Gastroesophageal sphincter (tissue), 4 donors: ENCODE results near the gene NOP16. TPM values are rescaled to one million over a fixed set of nuclear protein-coding genes. Genes with fewer than 3 reads are reported as not detected.

Experiments used
- ATAC-seq: fragments of 150-250 bp; one replicate; pipeline ENCODE4 v1.9.1; 2016; ENCODE audit warnings: mild to moderate bottlenecking, moderate library complexity
- H3K27ac ChIP-seq, 4 donors: fragments of 200-600 bp; sonication (generic) in 3 of 4; 1 replicate in 3 of 4; 2 replicates in 1 of 4; pipeline ENCODE4 v1.5.1; 2016 to 2019
- H3K27me3 ChIP-seq: fragments of 200-600 bp; sonication (generic); one replicate; pipeline ENCODE4 v1.5.1; 2019
- H3K36me3 ChIP-seq, 2 donors: fragments of 200-600 bp; sonication (generic); one replicate each; pipeline ENCODE4 v1.5.1; 2019; ENCODE audit warnings: control low read depth in 1 of 2
- H3K4me1 ChIP-seq, 3 donors: fragments of 200-600 bp; sonication (generic); 1 replicate in 2 of 3; 2 replicates in 1 of 3; pipeline ENCODE4 v1.5.1; 2016 to 2019; ENCODE audit warnings: control low read depth in 2 of 3
- H3K4me3 ChIP-seq, 2 donors: fragments of 200-600 bp; sonication (generic); one replicate each; pipeline ENCODE4 v1.5.1; 2019; ENCODE audit warnings: mild to moderate bottlenecking in 1 of 2, moderate library complexity in 1 of 2
- H3K9me3 ChIP-seq, 3 donors: fragments of 200-600 bp; sonication (generic); one replicate each; pipeline ENCODE4 v1.5.1; 2017 to 2019; ENCODE audit warnings: control low read depth in 2 of 3
- EP300 ChIP-seq: sonication (generic); formaldehyde crosslinking; IDR thresholded peaks from one replicate; pipeline ENCODE4 v1.6.1; 2017; ENCODE audit warnings: antibody characterized with exemption, mild to moderate bottlenecking
- POLR2A ChIP-seq, 2 donors: fragments of 450-650 bp; IDR thresholded peaks; one replicate each; pipeline ENCODE4 v1.6.1; 2017; ENCODE audit warnings: antibody characterized with exemption in 2 of 2, mild to moderate bottlenecking in 2 of 2, moderate library complexity in 1 of 2
- POLR2AphosphoS5 ChIP-seq: sonication (generic); formaldehyde crosslinking; IDR thresholded peaks from one replicate; pipeline ENCODE4 v1.6.1; 2017; ENCODE audit warnings: antibody characterized with exemption
- WGBS, 2 donors: methylation state at CpG; one replicate each; pipeline ENCODE4 v1.1.5; 2018; ENCODE audit warnings: low coverage in 1 of 2; 5-methylcytosine and 5-hydroxymethylcytosine counted together
- total RNA-seq, 4 donors: library from RNA; depleted of rRNA; stranded (reverse); fragments of >200 nt; gene quantifications; one replicate each; pipeline ENCODE4 v1.1.0, GENCODE V29; 2016
- TF ChIP-seq, protein P1 (sequence below), 4 experiments: fragments of 200-600 bp in 2 of 4; fragments of 450-650 bp in 2 of 4; sonication (generic) in 1 of 4; IDR thresholded peaks; one replicate each; pipeline ENCODE4 v1.5.1; 2017 to 2019; ENCODE audit warnings: antibody characterized with exemption in 4 of 4, mild to moderate bottlenecking in 2 of 4, moderate library complexity in 2 of 4

The NOP16 gene
- total RNA-seq, 4 donors from 2014 or later: 9.1 to 22.3 (median 14.3) TPM

DNA sequence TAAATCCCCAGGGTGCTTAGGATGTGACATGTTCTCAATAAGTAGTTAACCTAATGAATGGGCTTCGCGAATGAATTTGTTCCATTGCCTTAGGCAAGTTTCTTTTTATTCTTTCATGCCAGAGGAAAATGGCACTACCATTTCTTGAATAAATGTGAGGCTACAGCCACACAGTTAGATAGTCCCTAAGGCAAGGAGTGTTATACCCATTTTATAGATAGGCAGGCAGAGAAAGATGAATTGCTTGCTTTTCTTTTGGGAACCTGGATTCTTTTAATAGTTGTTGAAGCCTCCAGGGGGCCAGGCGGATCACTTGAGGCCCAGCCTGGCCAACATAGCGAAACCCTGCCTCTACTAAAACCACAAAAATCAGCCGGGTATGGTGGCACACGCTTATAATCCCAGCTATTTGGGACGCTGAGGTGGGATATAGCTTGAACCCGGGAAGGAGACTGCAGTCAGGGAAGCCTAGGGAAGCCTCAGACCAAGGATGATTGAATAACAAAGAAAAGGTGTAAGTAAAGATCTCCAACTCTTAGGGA lies 943 bp downstream of the NOP16 start:
- no peaks in the 10 kb centered on the region for H3K27me3 ChIP-seq
- no peaks in the 10 kb centered on the region for H3K9me3 ChIP-seq
- H3K27ac ChIP-seq: peak overlapping the region in 1 of 4 donors; percentile 94
- H3K4me1 ChIP-seq: peaks cover 6 to 43% (median 7%) of the 10 kb centered on the region in 3 donors
- ATAC-seq: no peak
- no peak for TF ChIP-seq EP300
- TF ChIP-seq, protein P1, sequence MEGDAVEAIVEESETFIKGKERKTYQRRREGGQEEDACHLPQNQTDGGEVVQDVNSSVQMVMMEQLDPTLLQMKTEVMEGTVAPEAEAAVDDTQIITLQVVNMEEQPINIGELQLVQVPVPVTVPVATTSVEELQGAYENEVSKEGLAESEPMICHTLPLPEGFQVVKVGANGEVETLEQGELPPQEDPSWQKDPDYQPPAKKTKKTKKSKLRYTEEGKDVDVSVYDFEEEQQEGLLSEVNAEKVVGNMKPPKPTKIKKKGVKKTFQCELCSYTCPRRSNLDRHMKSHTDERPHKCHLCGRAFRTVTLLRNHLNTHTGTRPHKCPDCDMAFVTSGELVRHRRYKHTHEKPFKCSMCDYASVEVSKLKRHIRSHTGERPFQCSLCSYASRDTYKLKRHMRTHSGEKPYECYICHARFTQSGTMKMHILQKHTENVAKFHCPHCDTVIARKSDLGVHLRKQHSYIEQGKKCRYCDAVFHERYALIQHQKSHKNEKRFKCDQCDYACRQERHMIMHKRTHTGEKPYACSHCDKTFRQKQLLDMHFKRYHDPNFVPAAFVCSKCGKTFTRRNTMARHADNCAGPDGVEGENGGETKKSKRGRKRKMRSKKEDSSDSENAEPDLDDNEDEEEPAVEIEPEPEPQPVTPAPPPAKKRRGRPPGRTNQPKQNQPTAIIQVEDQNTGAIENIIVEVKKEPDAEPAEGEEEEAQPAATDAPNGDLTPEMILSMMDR (IDR thresholded peaks at IDR 0.05): no peak
- no peak for TF ChIP-seq POLR2A (IDR thresholded peaks at IDR 0.05)
- no peak for TF ChIP-seq POLR2AphosphoS5
- peak overlapping the region; percentile 92 to 93 for H3K4me3 ChIP-seq
- 43 to 46% methylated on average over 4 to 8 of the region's 8 CpGs for WGBS, 2 donors
- peaks cover 0 to 57% of the 10 kb centered on the region in 2 donors for H3K36me3 ChIP-seq

DNA sequence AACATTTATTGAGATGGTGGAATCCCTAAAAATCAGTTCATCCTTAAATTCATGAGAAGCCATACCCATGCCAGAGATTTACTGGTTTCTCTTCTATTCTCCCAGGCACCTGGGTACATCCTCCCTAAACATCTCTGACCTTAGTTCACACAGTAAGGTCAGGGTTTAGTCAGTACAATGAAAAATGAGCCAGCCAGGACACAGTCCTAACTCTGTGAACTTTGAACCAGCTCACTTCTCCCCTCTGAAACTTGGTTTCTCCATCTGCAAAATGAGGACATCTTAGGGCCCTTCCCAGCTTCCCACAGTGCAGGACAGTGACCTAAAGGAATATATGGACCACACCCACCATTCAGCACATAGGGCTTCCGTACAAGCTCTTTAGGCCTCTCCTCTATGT lies 1.9 kb downstream of the NOP16 start:
- Histone ChIP-seq H3K4me3 (no peak overlapping the region), H3K4me1 (peaks cover 6 to 47% (median 7%) of the 10 kb centered on the region in 3 donors), H3K9me3 (no peaks in the 10 kb centered on the region), H3K36me3 (peaks cover 0 to 54% of the 10 kb centered on the region in 2 donors), H3K27me3 (no peaks in the 10 kb centered on the region), H3K27ac (no peak overlapping the region)
- WGBS, 2 donors: 73 to 86% methylated on average over 1 of the region's 1 CpG
- ATAC-seq: no peak
- TF ChIP-seq POLR2AphosphoS5: no peak
- TF ChIP-seq, protein P1 (IDR thresholded peaks at IDR 0.05): no peak
- no peak for TF ChIP-seq POLR2A (IDR thresholded peaks at IDR 0.05)
- TF ChIP-seq EP300: no peak

DNA sequence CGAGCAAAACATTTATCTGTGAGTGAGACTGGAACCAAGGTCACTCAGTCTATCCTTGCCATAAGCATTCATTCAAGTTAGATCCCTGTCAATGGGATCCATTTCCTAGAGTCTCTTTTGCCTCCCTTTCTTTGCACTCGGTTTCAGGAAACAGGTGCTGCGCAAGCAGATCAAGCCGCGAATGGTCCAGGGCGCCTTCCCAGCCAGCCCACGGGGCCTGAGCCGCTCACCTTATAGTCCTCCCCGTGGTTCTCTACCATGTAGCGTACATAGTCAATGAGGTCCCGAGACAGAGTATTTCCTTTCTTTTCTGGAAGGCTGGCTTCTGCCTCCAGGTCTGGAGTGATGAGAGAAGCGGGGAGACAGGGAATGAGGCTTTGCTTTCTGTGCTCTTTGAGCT lies 3.4 kb downstream of the NOP16 start:
- Histone ChIP-seq H3K4me1 (peaks cover 6 to 43% (median 7%) of the 10 kb centered on the region in 3 donors), H3K36me3 (peaks cover 0 to 40% of the 10 kb centered on the region in 2 donors), H3K27me3 (no peaks in the 10 kb centered on the region), H3K9me3 (no peaks in the 10 kb centered on the region), H3K27ac (no peak overlapping the region), H3K4me3 (no peak overlapping the region)
- 88 to 94% methylated on average over 8 to 9 of the region's 12 CpGs for WGBS, 2 donors
- no peak for ATAC-seq
- TF ChIP-seq, protein P1 (IDR thresholded peaks at IDR 0.05): no peak
- no peak for TF ChIP-seq EP300
- TF ChIP-seq POLR2A (IDR thresholded peaks at IDR 0.05): no peak
- no peak for TF ChIP-seq POLR2AphosphoS5

DNA sequence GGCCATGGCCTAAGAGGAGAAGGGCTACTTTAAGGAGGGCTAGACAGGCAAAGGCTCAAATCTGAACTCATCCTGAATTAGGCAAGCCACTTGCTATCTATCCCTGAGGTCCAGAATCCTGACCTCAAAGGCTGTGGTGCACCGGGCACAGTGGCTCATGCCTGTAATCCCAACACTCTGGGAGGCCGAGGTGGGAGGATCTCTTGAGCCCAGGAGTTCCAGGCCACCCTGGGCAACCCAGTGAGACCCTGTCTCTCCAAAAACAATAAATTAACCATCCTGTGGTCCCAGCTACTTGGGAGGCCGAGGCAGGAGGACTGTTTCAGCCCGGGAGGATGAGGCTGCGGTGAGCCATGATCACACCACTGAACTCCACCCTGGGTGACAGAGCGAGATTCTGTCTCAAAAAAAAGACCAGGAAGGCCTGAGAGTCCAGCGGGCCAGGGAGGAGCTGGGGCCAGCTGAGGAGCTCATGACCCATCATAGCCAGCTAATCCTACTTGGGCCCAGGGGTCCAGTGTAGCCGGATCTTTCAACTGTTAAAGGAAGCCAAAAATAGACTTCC lies 4.0 kb downstream of the NOP16 start:
- Histone ChIP-seq H3K9me3 (no peaks in the 10 kb centered on the region), H3K27me3 (no peaks in the 10 kb centered on the region), H3K27ac (no peak overlapping the region), H3K36me3 (peaks cover 0 to 40% of the 10 kb centered on the region in 2 donors), H3K4me3 (no peak overlapping the region), H3K4me1 (peaks cover 6 to 38% (median 7%) of the 10 kb centered on the region in 3 donors)
- no peak for ATAC-seq
- TF ChIP-seq EP300 (no peak), POLR2AphosphoS5 (no peak), POLR2A (IDR thresholded peaks at IDR 0.05) (no peak)
- TF ChIP-seq, protein P1 (IDR thresholded peaks at IDR 0.05): no peak
- 83% methylated on average over 1 of the region's 8 CpGs; no CpG with 5 or more reads in 1 of the 2 donors for WGBS, 2 donors

DNA sequence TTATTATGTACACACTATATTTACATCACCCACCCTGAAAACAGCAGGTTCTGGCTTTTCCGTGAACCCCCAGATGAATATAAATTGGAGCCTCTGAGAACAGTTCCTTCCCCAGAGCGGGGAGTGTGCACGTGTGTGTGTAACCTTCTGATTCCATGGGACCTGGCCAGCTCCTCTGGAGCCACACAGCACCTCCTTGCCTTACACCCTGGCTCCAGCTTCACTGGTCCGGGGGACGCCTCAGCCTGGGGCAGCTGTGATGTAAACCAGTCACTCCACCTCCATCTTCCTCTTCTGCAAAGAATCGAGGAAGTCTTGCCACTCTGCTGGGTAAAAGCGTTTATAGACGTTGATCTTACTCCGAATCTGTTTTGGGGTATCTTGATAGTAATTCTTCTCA lies 4.4 kb downstream of the NOP16 start:
- Histone ChIP-seq H3K4me1 (peaks cover 6 to 37% (median 7%) of the 10 kb centered on the region in 3 donors), H3K27me3 (no peaks in the 10 kb centered on the region), H3K9me3 (no peaks in the 10 kb centered on the region), H3K27ac (no peak overlapping the region), H3K36me3 (peaks cover 0 to 40% of the 10 kb centered on the region in 2 donors), H3K4me3 (no peak overlapping the region)
- WGBS, 2 donors: 69 to 73% methylated on average over 7 to 9 of the region's 9 CpGs
- no peak for ATAC-seq
- no peak for TF ChIP-seq POLR2A (IDR thresholded peaks at IDR 0.05)
- TF ChIP-seq POLR2AphosphoS5: no peak
- TF ChIP-seq, protein P1 (IDR thresholded peaks at IDR 0.05): no peak
- no peak for TF ChIP-seq EP300
